Stimulated activated naive CD4-positive, alpha-beta T cell treated with Interleukin-2 at 50 U/mL for 16 hours (primary cell): ENCODE data around the gene FILIP1.

Experiments
- DNase-seq: peaks from one replicate; lab custom pipeline; 2025; lab: John Stamatoyannopoulos, UW

Gene FILIP1, protein sequence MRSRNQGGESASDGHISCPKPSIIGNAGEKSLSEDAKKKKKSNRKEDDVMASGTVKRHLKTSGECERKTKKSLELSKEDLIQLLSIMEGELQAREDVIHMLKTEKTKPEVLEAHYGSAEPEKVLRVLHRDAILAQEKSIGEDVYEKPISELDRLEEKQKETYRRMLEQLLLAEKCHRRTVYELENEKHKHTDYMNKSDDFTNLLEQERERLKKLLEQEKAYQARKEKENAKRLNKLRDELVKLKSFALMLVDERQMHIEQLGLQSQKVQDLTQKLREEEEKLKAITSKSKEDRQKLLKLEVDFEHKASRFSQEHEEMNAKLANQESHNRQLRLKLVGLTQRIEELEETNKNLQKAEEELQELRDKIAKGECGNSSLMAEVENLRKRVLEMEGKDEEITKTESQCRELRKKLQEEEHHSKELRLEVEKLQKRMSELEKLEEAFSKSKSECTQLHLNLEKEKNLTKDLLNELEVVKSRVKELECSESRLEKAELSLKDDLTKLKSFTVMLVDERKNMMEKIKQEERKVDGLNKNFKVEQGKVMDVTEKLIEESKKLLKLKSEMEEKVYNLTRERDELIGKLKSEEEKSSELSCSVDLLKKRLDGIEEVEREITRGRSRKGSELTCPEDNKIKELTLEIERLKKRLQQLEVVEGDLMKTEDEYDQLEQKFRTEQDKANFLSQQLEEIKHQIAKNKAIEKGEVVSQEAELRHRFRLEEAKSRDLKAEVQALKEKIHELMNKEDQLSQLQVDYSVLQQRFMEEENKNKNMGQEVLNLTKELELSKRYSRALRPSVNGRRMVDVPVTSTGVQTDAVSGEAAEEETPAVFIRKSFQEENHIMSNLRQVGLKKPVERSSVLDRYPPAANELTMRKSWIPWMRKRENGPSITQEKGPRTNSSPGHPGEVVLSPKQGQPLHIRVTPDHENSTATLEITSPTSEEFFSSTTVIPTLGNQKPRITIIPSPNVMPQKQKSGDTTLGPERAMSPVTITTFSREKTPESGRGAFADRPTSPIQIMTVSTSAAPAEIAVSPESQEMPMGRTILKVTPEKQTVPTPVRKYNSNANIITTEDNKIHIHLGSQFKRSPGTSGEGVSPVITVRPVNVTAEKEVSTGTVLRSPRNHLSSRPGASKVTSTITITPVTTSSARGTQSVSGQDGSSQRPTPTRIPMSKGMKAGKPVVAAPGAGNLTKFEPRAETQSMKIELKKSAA (N-terminal part only)

DNA sequence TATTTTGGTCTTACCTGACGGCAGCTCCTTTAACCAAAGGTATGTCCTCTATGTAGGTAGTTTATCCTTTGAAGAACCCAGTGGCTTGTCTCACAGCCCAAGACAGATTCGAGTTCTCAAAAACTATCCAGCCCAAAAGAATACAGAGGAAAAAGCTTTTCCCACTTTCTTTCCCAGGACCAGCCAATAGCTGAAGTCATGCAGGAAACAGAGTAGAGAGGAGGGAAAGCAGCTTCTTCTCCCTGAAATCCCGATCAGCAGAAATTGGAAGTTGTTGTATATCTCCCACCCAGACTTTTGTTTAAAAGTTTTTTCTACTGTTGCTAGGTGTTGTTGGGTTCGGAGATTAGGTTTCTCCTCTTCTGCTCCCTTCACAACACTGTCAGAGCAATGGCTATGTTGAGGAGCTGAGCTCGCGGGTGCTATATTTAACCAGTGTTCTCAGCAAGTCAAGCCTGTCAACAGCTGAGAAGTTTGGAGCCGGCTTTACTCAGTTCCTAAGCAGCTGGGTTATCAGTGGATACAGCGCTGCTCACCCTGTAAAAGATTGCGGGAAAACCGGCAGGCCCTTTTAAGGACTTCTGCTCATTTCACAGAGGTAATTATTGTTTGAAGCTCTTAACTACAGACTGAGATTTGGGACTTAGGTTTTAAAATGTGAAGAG is at the start of gene FILIP1:
TSS of gene FILIP1 (minus strand) at position 401 of the 665 bp plus-strand sequence. CDS start 78,828 bp downstream, outside the sequence.
- no peak for DNase-seq

DNA sequence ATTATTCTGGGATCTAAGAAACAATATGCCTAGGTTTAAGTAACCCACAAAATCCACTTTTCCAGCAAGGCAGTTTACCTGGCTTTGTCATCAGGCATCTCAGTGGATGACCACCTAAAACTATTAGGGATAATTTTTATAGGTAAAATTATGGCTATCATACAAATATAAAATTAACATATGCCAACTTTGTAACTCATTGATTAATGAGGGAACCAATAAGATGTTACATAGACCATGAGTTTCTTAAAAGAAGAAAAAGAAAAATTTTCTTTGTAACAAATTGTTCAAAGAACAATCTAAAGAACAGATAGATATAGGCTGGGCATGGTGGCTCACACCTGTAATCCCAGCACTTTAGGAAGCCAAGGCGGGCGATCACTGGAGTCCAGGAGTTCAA is 49.7 kb upstream of the FILIP1 start:
- DNase-seq, result no peak

DNA sequence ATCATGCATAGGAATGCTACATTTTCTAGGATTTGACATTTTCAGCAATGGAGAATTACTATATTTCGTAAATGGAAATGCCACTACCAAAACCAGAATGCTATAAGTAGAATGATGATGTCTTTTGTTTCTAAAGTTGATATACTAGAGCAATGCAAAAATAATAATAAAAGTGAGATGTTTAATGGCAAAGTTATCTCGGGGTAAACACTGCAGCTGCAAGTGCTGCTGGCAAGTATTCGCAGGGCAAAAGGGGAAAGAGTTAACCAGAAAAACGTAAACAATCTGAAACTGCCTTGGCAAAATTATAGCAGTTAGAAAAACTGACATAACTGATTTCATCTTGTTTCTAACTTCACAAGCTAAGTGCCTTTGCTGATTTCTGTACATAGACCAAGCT is 45.5 kb upstream of the FILIP1 start:
- no peak for DNase-seq

DNA sequence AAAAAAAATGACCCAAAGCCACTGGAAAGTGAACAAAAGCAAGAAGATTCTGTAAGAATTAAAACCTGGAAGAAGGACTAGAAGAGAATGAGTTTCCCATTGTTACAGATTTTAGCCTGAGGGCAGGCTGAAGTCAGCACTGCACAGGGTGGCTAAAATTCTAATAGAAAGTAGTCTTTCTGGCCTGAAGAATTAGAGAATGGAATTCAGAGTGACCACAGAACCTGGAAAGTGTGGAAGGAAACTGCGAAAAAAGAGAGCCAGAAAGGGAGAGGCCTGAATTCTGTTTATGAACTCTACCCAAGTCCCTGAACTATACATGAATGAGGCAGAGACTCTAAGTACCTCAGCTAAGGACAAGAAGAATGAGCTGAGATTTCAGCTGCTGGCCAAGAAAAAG is 38.9 kb upstream of the FILIP1 start:
- DNase-seq, result no peak

DNA sequence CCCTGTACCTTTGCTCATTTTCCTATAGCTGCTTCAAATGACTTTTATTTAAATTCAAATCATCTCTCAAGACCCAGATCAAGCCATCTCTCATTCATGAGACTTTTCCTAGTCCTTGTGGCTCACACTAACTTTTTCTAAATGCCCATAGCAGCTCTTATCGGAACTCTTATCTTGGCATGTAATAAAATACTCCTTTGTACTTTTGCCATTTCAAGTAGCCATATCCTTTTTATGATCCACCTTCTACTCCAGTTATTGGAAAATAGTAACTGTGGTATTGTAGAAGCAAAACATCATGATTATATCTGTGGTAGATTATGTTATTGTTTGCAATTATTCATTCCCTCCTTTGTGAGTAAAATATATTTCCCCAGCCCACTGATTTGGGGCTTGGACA is 37.6 kb upstream of the FILIP1 start:
- no peak for DNase-seq

DNA sequence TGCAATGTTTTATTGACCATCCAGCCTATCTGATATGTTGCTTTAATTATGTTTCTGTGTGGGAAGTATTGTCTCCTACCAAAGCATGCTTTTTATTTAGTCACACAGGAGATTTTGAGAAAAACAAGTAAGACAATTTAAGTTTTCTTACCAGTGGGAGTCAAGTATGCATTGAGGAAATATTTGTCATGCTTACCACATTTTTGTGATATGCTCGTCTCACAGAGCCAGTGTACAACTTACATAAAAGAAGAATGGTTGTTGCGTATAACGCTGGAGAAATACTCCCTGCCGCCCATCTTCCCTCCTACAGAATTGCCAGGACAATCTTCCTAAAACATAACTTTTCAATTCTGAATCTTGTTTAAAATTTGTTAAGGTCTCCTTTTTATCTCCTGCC is 37.1 kb upstream of the FILIP1 start:
- DNase-seq, result no peak

DNA sequence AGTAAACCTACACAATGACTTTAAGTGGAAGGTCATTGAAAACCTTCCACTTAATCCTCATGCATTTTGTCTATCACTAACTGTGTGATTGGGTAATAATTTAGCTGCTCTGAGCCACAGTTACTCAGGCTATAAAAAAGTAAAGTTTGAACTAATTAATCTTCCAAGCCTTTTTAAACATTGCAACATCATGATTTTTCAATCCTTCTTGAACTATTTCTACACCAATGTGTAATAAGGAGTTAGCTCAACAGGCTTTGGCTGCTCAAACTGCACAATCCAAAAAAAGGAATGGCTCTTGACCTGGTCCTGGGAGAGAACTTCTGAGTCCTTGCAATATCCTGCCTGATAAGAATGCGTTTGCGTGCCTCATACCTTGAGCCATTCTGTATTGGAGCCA is 34.8 kb upstream of the FILIP1 start:
- no peak for DNase-seq

DNA sequence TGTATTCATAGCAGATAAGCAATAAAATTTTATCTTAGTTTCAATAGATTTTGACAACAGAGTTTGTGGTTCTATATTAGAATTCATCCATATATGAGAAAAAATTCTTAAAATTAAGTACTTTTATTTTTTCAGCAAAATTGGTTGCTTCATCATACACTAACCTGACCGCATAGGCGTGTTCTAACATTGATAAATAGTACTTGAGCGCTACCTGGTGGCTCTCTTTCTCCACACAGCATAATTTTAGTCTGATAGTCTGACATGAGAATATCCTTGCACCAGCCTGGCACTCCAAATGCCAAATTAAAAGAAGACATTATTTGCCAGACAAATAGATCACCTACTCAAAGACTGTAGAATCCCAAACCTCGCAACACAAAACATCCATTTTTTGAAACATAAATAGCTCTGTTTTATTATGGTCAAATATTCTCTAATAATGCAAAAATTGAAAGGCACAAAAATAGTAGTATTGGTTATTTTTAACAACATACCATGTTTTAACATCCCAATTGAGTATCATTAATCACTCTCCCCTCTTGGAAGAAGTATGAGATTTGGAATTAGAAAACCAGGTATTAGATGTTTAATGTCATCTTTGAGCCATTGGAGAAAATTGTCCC is 33.0 kb upstream of the FILIP1 start:
- peak; percentile 35 for DNase-seq

DNA sequence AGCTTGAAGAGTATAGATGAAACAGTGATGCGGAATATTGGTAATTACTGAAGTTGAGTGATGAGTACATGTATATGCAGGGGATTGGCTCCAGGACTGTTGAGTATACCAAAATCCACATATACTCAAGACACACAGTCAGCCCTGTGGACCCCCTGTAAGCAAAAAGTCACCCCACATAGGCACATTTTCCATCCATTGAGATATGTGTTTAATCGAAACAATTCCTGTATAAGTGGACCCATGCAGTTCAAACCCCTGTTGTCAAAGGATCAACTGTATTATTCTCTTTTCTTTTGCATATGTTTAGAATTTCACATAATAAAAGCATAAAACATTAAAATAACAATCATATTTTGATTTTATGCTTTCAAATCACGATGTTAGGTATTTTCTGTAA is 32.1 kb upstream of the FILIP1 start:
- no peak for DNase-seq

DNA sequence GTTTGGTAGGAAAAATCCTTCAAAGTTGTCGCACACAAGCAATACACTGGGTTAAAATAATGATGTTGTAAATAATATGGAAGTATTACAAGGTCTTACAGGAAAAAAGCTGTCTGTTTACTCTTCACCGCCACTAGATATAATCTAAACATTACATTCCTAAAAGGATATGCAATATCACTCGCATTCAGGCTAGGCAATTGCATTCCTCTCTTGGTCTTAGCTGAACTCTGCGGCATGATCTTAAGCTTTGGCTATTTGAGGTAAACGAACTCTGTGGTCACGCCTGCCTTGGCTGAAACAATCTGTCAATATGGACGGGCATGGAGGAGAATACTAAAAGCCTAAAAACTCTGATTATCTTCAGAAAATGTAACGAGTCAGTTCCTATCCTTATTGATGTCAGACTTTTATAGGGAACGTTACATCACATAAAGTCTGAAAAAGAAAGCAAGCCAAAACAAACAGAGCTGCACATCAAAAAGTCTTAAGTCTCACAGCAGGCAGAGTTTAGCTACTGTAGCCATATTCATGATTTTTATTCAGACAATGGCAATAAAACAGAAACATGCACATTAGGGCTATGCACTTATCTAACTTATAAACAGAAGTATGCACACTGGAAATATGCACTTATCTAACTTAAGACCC is 30.8 kb upstream of the FILIP1 start:
- DNase-seq, result no peak

DNA sequence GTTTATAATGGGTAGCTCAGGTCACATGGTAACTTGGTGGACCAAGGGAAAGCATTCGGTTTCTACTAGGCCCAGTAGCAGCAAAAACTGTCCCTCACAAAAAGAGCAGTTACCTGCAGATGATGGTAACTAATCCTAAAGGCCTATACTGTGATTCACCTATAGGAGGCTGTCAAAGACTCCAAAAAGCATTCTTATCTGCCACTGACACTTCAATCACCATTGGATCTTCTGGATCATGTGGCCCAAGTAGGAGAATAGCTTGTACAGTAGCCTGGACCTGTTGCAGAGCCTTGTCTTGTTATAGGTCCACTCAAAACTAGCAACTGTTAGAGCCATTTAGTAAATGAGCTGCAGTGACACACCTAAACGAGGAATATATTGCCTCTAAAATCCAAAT is 23.2 kb upstream of the FILIP1 start:
- DNase-seq, result no peak

DNA sequence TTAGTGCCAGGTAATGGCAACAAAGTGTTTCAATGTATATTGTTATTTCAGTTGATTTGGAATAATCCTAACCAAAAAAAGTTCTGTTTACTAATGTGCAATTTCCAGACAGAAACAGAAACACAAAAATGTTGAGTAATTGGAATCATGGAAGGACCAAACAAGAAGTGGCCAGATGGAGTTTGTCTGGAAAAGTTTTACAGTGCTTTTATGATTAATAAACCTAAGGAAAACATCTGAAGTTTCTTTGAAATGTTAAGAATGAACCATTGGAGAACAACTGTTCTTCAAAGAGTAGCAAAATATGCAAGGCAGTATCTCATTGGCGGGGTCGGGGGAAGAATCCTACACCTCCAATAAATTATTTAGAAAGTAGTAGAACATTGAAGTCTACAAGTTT is 19.0 kb upstream of the FILIP1 start:
- no peak for DNase-seq

DNA sequence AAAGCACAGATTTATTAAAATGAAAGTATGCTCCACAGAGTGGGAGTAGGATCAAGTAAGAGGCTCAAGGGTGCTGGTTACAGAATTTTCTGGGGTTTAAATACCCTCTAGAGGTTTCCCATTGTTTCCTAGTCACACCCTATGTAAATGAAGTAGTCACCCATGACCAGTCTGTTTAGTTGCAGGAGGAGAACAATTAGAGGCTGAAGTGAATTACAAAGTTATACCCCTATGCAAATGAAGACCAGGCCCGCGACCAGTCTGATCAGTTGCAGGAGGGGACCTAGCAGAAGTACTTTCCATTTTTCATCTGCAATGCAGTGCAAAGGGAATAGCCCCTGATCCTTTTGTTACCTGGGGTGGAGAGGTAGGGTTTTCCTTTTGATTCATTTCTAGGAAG is 11.8 kb upstream of the FILIP1 start:
- DNase-seq, result no peak

DNA sequence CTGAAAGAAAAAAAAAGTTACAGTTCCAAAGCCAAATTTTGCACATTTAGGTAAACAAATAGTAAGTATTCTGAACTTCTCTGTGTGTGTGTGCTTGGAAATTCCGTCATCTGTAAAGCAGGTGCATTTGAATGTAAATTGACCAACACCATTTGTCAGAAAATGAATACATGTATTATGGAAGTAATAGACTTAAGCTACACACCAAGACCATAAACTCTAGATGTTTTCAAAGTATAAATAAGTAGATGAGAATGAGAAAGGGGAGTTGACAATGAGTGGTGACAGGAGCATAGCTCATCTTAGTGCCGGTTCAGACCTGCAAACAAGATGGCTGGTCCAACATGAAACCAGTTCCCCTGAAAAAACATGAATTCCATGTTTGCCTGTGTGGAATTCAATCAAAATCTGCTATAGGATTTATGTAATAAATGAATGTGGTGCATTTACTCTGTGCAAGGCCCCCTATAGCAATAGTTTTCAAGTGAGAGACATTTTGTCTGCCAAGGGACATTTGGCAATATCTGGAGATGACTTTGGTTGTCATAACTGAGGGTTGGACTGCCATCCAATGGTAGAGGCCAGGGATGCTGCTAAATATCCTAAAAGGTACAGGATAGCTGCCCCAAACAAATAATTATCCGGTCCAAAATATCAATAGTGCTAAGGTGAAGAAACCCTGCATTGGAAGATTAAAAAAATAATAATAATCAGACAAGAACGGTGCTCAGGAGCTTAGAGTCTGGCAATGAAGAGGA is 11.0 kb upstream of the FILIP1 start:
- no peak for DNase-seq

DNA sequence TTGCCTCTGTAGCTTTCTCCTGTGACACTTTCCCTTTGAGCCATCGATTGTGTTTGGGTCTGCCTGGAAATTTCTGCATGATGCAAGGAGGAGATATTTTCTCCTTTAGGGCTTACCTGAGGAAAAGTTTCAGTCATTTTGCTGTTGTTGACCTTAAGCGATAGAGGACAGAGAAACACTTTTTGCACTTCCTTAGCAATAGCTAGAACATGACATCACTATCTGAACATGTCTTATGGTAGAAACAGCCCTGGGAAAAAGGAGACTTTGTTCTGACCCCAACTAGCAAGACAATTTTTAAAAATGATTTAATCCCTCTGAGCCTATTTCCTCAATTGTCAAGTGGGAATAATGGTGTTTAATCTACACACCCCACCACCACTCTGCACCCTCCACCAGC is 9.7 kb upstream of the FILIP1 start:
- no peak for DNase-seq

DNA sequence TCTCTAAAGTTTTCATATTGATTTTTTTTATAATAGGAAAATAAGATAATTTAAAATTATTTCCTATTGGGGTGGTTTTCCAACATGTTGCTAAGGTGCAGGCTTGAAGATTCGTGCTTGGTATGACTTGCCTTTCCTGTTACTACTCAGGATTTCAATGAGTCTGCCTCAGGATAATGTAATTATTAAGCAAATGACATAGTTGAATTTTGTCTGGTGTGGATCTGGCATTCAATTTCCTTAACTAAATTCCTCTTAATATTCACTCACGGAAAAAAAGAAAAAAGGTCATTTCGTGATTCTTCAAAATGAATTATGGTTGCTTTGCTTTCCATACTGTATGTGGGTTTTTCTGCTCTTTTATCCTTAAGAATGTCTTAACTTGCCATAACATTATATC is 9.3 kb upstream of the FILIP1 start:
- no peak for DNase-seq

DNA sequence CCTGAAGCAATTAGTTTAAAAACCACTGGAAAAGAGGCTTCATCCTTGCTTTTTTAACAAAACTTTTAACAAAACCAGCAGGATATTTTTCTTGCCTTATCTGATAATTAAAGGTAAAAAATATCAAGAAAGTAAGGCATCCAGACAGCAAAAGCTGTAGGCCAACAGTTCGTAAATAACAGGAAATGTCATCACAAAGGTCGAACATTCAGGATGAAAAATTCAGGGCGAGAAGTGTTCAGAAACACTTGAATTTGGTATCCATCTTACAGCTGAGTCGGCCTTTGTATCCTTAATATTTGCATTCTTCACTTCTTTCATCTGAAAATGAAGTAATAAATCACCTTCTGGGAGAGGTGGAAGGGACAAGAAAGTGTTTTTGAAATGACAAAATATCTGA is 8.2 kb upstream of the FILIP1 start:
- no peak for DNase-seq

DNA sequence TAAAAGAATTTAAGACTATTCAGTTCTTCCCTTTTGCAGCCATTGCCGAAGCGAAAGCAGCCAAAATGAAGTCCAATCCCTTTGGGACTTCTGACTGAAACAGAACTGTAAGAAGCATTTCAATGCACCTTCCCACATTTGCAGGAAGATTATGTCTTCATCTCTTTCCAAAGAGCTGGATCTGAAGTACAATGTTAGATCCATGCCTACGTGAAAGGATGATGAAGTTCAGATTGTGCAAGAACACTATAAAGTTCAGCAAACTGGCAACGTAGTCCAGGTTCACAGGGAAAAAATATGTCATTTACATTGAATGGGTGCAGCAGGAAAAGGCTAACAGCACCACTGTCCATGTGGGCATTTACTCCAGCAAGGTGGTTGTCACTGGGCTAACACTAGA is 6.0 kb upstream of the FILIP1 start:
- DNase-seq, result no peak

DNA sequence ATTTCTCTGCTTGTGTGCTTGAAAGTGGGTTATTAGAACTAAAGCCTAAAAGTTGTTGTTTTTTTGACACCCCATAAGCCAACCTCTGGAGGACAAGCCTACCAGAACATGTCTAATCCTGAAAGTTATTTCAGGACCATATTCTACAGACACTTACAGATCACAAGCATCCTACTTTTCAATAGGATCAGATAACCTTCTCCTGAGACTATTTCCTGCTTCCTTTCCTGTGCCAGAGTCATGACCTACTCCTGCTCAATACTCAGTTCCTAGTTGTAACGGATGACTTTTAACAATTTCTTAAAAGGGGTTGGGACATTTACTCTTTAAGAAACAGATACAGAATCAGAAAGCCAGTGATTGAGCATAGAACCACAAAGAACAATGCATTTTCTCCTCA is 5.3 kb upstream of the FILIP1 start:
- DNase-seq, result no peak

DNA sequence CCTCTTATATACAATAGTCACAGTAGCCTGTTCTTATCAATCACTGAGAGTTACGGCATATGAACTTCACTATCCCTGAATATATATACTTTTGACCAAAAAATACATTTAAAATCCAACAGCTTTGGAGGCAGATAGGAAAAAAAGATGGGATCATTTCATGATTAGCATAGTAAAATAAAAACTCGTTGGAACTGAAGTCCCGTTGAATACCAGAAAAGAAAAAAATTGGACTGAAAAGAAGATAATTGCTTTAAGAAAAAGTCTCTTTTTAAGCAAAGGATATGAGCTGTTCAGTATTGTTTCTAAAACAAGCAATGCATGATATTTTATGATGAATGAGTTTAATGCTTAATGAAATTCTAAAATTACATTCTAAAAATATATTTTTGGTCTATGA is 4.4 kb upstream of the FILIP1 start:
- no peak for DNase-seq
